Thyroid gland (tissue), 4 donors: ENCODE measurements around the gene OR52J3. TPM values are rescaled to one million over a fixed set of nuclear protein-coding genes. Genes with fewer than 3 reads are reported as not detected.

Experiments used
- DNase-seq, 2 donors: peaks; one replicate each; pipeline ENCODE4 v3.0.0-alpha.2; 2019
- H3K27ac ChIP-seq, 3 donors: fragments of 200-600 bp; sonication (generic); 1 replicate in 2 of 3; 2 replicates in 1 of 3; pipeline ENCODE4 v1.5.1; 2016 to 2019; ENCODE audit warnings: mild to moderate bottlenecking in 1 of 3, moderate library complexity in 1 of 3
- H3K27me3 ChIP-seq: fragments of 200-600 bp; sonication (generic); one replicate; pipeline ENCODE4 v1.5.1; 2019
- H3K36me3 ChIP-seq, 2 donors: fragments of 200-600 bp; sonication (generic); one replicate each; pipeline ENCODE4 v1.5.1; 2016 to 2019
- H3K4me1 ChIP-seq, 2 donors: fragments of 200-600 bp; sonication (generic); one replicate each; pipeline ENCODE4 v1.5.1; 2017 to 2019
- H3K4me3 ChIP-seq, 3 donors: fragments of 200-600 bp; sonication (generic); replicated peaks in 1 of 3; 1 replicate in 2 of 3; 2 replicates in 1 of 3; pipeline ENCODE4 v1.5.1; 2016; ENCODE audit warnings: mild to moderate bottlenecking in 1 of 3
- H3K9me3 ChIP-seq: fragments of 200-600 bp; sonication (generic); one replicate; pipeline ENCODE4 v1.5.1; 2017
- CTCF ChIP-seq, 6 experiments: fragments of 200-600 bp in 3 of 6; fragments of 450-650 bp in 3 of 6; sonication (generic) in 3 of 6; IDR thresholded peaks; one replicate each; pipeline ENCODE4 v1.5.1; 2016 to 2019; ENCODE audit warnings: antibody characterized with exemption in 6 of 6, mild to moderate bottlenecking in 2 of 6, inconsistent platforms in 1 of 6, moderate library complexity in 1 of 6
- POLR2A ChIP-seq, 2 donors: fragments of 450-650 bp; IDR thresholded peaks; one replicate each; pipeline ENCODE4 v1.6.1; 2017; ENCODE audit warnings: antibody characterized with exemption in 2 of 2, mild to moderate bottlenecking in 2 of 2, moderate library complexity in 1 of 2
- WGBS, 2 donors: methylation state at CpG; one replicate each; pipeline ENCODE4 v1.1.5; 2017; 5-methylcytosine and 5-hydroxymethylcytosine counted together
- intact Hi-C: fragments of 100-400 bp; cut with DNase I; formaldehyde crosslinking; loops from one replicate; pipeline ENCODE4 v1.15.1; 2023
- total RNA-seq, 4 donors: library from RNA; depleted of rRNA; stranded (reverse); fragments of >200 nt; gene quantifications; one replicate each; pipeline ENCODE4 v1.2.3, GENCODE V29; 2016

The OR52J3 gene
- total RNA-seq, 4 donors from 2014 or later, result not detected

GRCh38 chr11:5069272-5069671, 22.9 kb downstream of the OR52J3 start, which contains the start of gene OR52E1:
Gene OR52E1 (plus strand): TSS chr11:5069572.
- intact Hi-C loops, result no loop called here
- no peak for DNase-seq
- no peak within 1 kb of the TSS for H3K4me3 ChIP-seq
- H3K27ac ChIP-seq, result no peak within 1 kb of the TSS
- no peaks in the 10 kb centered on the region for H3K9me3 ChIP-seq
- no peaks in the 10 kb centered on the region for H3K27me3 ChIP-seq
- no peaks in the 10 kb centered on the region for H3K4me1 ChIP-seq
- 75% methylated on average over 3 of the region's 3 CpGs for WGBS, 2 donors
- no peak for TF ChIP-seq POLR2A (IDR thresholded peaks at IDR 0.05)
- TF ChIP-seq CTCF (IDR thresholded peaks at IDR 0.05), result no peak
- no peaks in the 10 kb centered on the region for H3K36me3 ChIP-seq

GRCh38 chr11:5071799-5072198, 25.5 kb downstream of the OR52J3 start:
- Histone ChIP-seq H3K27me3 (no peaks in the 10 kb centered on the region), H3K4me3 (no peak overlapping the region), H3K36me3 (no peaks in the 10 kb centered on the region), H3K9me3 (no peaks in the 10 kb centered on the region), H3K4me1 (no peaks in the 10 kb centered on the region), H3K27ac (no peak overlapping the region)
- intact Hi-C loops, result no loop called here
- WGBS, 2 donors, result 65 to 67% methylated on average over 3 of the region's 3 CpGs
- DNase-seq, result no peak
- TF ChIP-seq POLR2A (IDR thresholded peaks at IDR 0.05), result no peak
- TF ChIP-seq CTCF (IDR thresholded peaks at IDR 0.05), result no peak

GRCh38 chr11:5081405-5081804, 35.1 kb downstream of the OR52J3 start:
- WGBS, 2 donors, result 83 to 85% methylated on average over 2 of the region's 2 CpGs
- no peak overlapping the region for H3K4me3 ChIP-seq
- no peak overlapping the region for H3K27ac ChIP-seq
- no peaks in the 10 kb centered on the region for H3K4me1 ChIP-seq
- H3K27me3 ChIP-seq, result no peaks in the 10 kb centered on the region
- intact Hi-C loops, result no loop called here
- TF ChIP-seq POLR2A (IDR thresholded peaks at IDR 0.05), result no peak
- no peak for TF ChIP-seq CTCF (IDR thresholded peaks at IDR 0.05)
- no peaks in the 10 kb centered on the region for H3K36me3 ChIP-seq
- H3K9me3 ChIP-seq, result no peaks in the 10 kb centered on the region
- DNase-seq, result no peak

GRCh38 chr11:5083602-5084001, 37.3 kb downstream of the OR52J3 start:
- Histone ChIP-seq H3K36me3 (no peaks in the 10 kb centered on the region), H3K4me1 (no peaks in the 10 kb centered on the region), H3K27ac (no peak overlapping the region), H3K4me3 (no peak overlapping the region), H3K27me3 (no peaks in the 10 kb centered on the region), H3K9me3 (no peaks in the 10 kb centered on the region)
- no peak for DNase-seq
- TF ChIP-seq CTCF (IDR thresholded peaks at IDR 0.05), result no peak
- no peak for TF ChIP-seq POLR2A (IDR thresholded peaks at IDR 0.05)
- intact Hi-C loops, result no loop called here

GRCh38 chr11:5088556-5088955, 42.2 kb downstream of the OR52J3 start:
- intact Hi-C loops, result no loop called here
- no peaks in the 10 kb centered on the region for H3K27me3 ChIP-seq
- H3K4me3 ChIP-seq, result no peak overlapping the region
- H3K36me3 ChIP-seq, result no peaks in the 10 kb centered on the region
- no peaks in the 10 kb centered on the region for H3K9me3 ChIP-seq
- no peak for DNase-seq
- H3K4me1 ChIP-seq, result no peaks in the 10 kb centered on the region
- no peak overlapping the region for H3K27ac ChIP-seq
- TF ChIP-seq CTCF (IDR thresholded peaks at IDR 0.05) (no peak), POLR2A (IDR thresholded peaks at IDR 0.05) (no peak)
